ENCODE data around the gene TNFRSF17. TPM values are rescaled to one million over a fixed set of nuclear protein-coding genes. Genes with fewer than 3 reads are reported as not detected.

TNFRSF17 gene
- total and polyA plus RNA-seq, 10 of the 15 experiments (the other 5 are each of a cell fraction or from before 2014, with no cell fraction given) = 106 to 461 (median 179) TPM

DNA sequence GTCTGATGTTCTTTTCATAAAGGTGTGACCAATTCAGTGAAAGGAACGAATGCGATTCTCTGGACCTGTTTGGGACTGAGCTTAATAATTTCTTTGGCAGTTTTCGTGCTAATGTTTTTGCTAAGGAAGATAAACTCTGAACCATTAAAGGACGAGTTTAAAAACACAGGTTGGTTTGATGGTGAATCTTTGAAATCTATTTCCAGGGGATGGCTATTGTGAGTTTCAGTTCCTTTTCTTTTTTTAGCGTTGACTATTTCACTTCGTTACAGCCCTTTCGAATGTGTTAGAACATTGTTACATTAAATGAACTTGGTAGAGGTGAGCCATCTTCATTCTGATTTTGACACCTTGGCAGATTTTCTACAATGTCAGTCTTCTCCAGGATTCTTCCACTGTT lies 1.2 kb downstream of the TNFRSF17 start (continued):
- TF ChIP-seq, protein P1, sequence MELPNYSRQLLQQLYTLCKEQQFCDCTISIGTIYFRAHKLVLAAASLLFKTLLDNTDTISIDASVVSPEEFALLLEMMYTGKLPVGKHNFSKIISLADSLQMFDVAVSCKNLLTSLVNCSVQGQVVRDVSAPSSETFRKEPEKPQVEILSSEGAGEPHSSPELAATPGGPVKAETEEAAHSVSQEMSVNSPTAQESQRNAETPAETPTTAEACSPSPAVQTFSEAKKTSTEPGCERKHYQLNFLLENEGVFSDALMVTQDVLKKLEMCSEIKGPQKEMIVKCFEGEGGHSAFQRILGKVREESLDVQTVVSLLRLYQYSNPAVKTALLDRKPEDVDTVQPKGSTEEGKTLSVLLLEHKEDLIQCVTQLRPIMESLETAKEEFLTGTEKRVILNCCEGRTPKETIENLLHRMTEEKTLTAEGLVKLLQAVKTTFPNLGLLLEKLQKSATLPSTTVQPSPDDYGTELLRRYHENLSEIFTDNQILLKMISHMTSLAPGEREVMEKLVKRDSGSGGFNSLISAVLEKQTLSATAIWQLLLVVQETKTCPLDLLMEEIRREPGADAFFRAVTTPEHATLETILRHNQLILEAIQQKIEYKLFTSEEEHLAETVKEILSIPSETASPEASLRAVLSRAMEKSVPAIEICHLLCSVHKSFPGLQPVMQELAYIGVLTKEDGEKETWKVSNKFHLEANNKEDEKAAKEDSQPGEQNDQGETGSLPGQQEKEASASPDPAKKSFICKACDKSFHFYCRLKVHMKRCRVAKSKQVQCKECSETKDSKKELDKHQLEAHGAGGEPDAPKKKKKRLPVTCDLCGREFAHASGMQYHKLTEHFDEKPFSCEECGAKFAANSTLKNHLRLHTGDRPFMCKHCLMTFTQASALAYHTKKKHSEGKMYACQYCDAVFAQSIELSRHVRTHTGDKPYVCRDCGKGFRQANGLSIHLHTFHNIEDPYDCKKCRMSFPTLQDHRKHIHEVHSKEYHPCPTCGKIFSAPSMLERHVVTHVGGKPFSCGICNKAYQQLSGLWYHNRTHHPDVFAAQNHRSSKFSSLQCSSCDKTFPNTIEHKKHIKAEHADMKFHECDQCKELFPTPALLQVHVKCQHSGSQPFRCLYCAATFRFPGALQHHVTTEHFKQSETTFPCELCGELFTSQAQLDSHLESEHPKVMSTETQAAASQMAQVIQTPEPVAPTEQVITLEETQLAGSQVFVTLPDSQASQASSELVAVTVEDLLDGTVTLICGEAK (IDR thresholded peaks at IDR 0.05; ENCODE audit: borderline replicate concordance) = no peak
- TF ChIP-seq, protein P2, sequence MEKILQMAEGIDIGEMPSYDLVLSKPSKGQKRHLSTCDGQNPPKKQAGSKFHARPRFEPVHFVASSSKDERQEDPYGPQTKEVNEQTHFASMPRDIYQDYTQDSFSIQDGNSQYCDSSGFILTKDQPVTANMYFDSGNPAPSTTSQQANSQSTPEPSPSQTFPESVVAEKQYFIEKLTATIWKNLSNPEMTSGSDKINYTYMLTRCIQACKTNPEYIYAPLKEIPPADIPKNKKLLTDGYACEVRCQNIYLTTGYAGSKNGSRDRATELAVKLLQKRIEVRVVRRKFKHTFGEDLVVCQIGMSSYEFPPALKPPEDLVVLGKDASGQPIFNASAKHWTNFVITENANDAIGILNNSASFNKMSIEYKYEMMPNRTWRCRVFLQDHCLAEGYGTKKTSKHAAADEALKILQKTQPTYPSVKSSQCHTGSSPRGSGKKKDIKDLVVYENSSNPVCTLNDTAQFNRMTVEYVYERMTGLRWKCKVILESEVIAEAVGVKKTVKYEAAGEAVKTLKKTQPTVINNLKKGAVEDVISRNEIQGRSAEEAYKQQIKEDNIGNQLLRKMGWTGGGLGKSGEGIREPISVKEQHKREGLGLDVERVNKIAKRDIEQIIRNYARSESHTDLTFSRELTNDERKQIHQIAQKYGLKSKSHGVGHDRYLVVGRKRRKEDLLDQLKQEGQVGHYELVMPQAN (conservative IDR thresholded peaks at IDR 0.05) = 0 out of 2 replicates have a peak, but pooled peaks have one; percentile 45
- TF ChIP-seq NR2C2 (IDR thresholded peaks at IDR 0.05; ENCODE audit: borderline replicate concordance, control insufficient read depth, insufficient read length, low read depth) (no peak), SIX5 (IDR thresholded peaks at IDR 0.05; ENCODE audit: low read depth, low read length, severe bottlenecking) (no peak)
